Right lobe of liver (tissue), 4 donors: ENCODE data around the gene KCNK16.

Source experiments
- POLR2A ChIP-seq: fragments of 450-650 bp; IDR thresholded peaks from one replicate; pipeline ENCODE4 v1.6.1; 2017; ENCODE audit warnings: antibody characterized with exemption, mild to moderate bottlenecking
- TF ChIP-seq, protein P1 (sequence below), 4 donors: fragments of 200-600 bp in 3 of 4; fragments of 450-650 bp in 1 of 4; IDR thresholded peaks; one replicate each; pipeline versions ENCODE4 v1.5.1 to v1.8.0; 2016 to 2022; ENCODE audit warnings: antibody characterized with exemption in 4 of 4, mild to moderate bottlenecking in 2 of 4
- donor health status: DM: no; HTN: no; CAD: no.
- donor health status: DM: no; HTN: no; CAD: no.
- donor health status: DM: no; HTN: yes; CAD: no.

DNA sequence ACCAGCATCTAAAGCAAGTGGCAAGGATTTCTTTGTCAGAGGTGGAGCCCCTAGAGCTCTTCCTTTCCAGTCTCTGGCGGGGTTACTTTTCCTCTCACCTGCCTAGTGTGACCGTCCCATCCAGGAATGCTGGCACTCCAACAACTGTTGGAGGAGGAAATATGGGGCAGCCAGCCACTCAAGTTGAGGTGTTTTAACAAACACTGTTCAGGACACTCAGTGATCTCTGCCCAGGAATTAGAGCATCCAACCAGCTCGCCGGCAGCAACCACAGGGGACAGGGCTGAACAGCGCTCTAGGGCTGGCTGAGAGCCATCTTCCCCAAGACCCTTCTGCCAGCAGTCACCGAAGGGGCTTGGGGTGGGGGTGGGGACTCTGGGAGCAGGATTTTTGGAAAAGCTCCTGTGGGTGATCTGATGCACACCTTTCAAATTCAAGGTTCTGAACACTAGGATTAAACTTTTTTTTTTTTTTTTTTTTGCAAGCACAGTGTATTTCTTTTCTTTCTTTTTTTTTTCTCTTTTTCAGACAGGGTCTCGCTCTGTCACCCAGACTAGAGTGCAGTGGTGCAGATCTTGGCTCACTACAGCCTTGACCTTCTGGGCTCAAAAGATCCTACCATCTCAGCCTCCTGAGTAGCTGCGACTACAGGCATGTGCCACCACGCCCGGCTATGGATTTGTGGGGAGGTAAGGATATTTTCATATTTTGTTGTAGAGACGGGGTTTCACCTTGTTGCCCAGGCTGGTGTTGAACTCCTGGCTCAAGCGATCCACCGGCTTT lies 28.4 kb upstream of the KCNK16 start:
- TF ChIP-seq, protein P1, sequence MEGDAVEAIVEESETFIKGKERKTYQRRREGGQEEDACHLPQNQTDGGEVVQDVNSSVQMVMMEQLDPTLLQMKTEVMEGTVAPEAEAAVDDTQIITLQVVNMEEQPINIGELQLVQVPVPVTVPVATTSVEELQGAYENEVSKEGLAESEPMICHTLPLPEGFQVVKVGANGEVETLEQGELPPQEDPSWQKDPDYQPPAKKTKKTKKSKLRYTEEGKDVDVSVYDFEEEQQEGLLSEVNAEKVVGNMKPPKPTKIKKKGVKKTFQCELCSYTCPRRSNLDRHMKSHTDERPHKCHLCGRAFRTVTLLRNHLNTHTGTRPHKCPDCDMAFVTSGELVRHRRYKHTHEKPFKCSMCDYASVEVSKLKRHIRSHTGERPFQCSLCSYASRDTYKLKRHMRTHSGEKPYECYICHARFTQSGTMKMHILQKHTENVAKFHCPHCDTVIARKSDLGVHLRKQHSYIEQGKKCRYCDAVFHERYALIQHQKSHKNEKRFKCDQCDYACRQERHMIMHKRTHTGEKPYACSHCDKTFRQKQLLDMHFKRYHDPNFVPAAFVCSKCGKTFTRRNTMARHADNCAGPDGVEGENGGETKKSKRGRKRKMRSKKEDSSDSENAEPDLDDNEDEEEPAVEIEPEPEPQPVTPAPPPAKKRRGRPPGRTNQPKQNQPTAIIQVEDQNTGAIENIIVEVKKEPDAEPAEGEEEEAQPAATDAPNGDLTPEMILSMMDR (IDR thresholded peaks at IDR 0.05) = no peak
- no peak for TF ChIP-seq POLR2A
